Small intestine (tissue), 4 donors: ENCODE data around the gene CATSPERD. TPM values are rescaled to one million over a fixed set of nuclear protein-coding genes. Genes with fewer than 3 reads are reported as not detected.

Experiments used
- polyA plus RNA-seq, 4 donors: library from polyadenylated mRNA; stranded (reverse) in 3 of 4; unstranded in 1 of 4; fragments of 200-250 nt in 3 of 4; fragments of 120-200 nt in 1 of 4; gene quantifications; one replicate each; pipeline versions ENCODE4 v1.2.1 to v1.2.3, GENCODE V29; 2013
- donor health status: healthy with polysubstance abuse.
- donor health status: Bipolar disorder and iron deficiency.
- donor health status: healthy.

Gene CATSPERD
- polyA plus RNA-seq, 4 donors, result not detected

Other genes starting within 250 kb of the CATSPERD start
- 1 to 10 TPM in 1 of 4 donors, under 1 TPM in 3; 0.69 to 1.3 (median 0.75) TPM for gene TINCR, start 152.7 kb upstream of the CATSPERD start, polyA plus RNA-seq
- gene SAFB2, start 97.9 kb upstream of the CATSPERD start, polyA plus RNA-seq, result 10 to 100 TPM; 38.8 to 83.2 (median 79.3) TPM
- 100 to 1,000 TPM in 1 of 4 donors, 10 to 100 TPM in 3; 44.0 to 105 (median 55.4) TPM for gene SAFB, start 97.6 kb upstream of the CATSPERD start, polyA plus RNA-seq
- 100 to 1,000 TPM in 2 of 4 donors, 10 to 100 TPM in 2; 41.9 to 134 (median 108) TPM for gene MICOS13, start 40.1 kb upstream of the CATSPERD start, polyA plus RNA-seq
- gene HSD11B1L, start 39.6 kb upstream of the CATSPERD start, polyA plus RNA-seq, result 1 to 10 TPM; 4.5 to 6.0 (median 4.6) TPM
- gene RPL36, start 30.3 kb upstream of the CATSPERD start, polyA plus RNA-seq, result 1,000 to 10,000 TPM in 3 of 4 donors, 100 to 1,000 TPM in 1; 945 to 1,946 (median 1,407) TPM
- 10 to 100 TPM; 41.6 to 69.2 (median 51.5) TPM for gene LONP1, start 491 bp upstream of the CATSPERD start, polyA plus RNA-seq
- gene PRR22, start 64.1 kb downstream of the CATSPERD start, polyA plus RNA-seq, result 1 to 10 TPM; 5.1 to 9.7 (median 9.2) TPM
- gene DUS3L, start 70.5 kb downstream of the CATSPERD start, polyA plus RNA-seq, result 10 to 100 TPM; 31.8 to 43.8 (median 41.9) TPM
- 1 to 10 TPM in 3 of 4 donors, not detected in 1; 1.1 to 3.0 (median 2.9) TPM for gene NRTN, start 84.4 kb downstream of the CATSPERD start, polyA plus RNA-seq
- 10 to 100 TPM in 3 of 4 donors, 1 to 10 TPM in 1; 1.2 to 34.6 (median 23.2) TPM for gene FUT6, start 119.1 kb downstream of the CATSPERD start, polyA plus RNA-seq
- 100 to 1,000 TPM in 1 of 4 donors, 10 to 100 TPM in 2, under 1 TPM in 1; 0.72 to 114 (median 48.6) TPM for gene FUT3, start 130.8 kb downstream of the CATSPERD start, polyA plus RNA-seq
- not detected for gene FUT5, start 149.9 kb downstream of the CATSPERD start, polyA plus RNA-seq
- 100 to 1,000 TPM; 187 to 576 (median 476) TPM for gene NDUFA11, start 183.2 kb downstream of the CATSPERD start, polyA plus RNA-seq
- 1 to 10 TPM; 1.1 to 8.8 (median 2.7) TPM for gene VMAC, start 184.2 kb downstream of the CATSPERD start, polyA plus RNA-seq
- 10 to 100 TPM in 3 of 4 donors, 1 to 10 TPM in 1; 8.7 to 22.7 (median 15.4) TPM for gene CAPS, start 193.6 kb downstream of the CATSPERD start, polyA plus RNA-seq